ACC112 (cell line): ENCODE data around the gene FBXL13.
"Not testable (repeated sequence)": the region's sequence is repeated elsewhere in the genome, so short reads cannot be mapped to it uniquely, and the experiment has no call there.

Source experiments
- H2AFZ ChIP-seq: fragments of 200-600 bp; sonication (generic); one replicate; pipeline ENCODE4 v1.6.0; 2017; ENCODE audit warnings: antibody characterized with exemption, low read length; ENCODE audit not compliant: unreplicated experiment
- H3K27ac ChIP-seq: fragments of 200-600 bp; sonication (generic); 2 replicates; pipeline ENCODE4 v1.5.1; 2014; ENCODE audit warnings: low read depth, mild to moderate bottlenecking, antibody characterized with exemption, low read length, moderate library complexity
- H3K27me3 ChIP-seq: fragments of 200-600 bp; sonication (generic); 2 replicates; pipeline ENCODE4 v1.6.1; 2014; ENCODE audit warnings: mild to moderate bottlenecking, antibody characterized with exemption, low read length, moderate library complexity, mixed read lengths; ENCODE audit not compliant: insufficient read depth
- H3K36me3 ChIP-seq: fragments of 200-600 bp; sonication (generic); 2 replicates; pipeline ENCODE4 v1.6.1; 2016; ENCODE audit warnings: mild to moderate bottlenecking, antibody characterized with exemption, low read length, moderate library complexity, mixed read lengths; ENCODE audit not compliant: insufficient read depth
- H3K4me1 ChIP-seq: fragments of 200-600 bp; sonication (generic); one replicate; pipeline ENCODE4 v1.6.1; 2016; ENCODE audit warnings: low read length, mixed read lengths; ENCODE audit not compliant: insufficient read depth, unreplicated experiment, control insufficient read depth
- H3K4me3 ChIP-seq: fragments of 200-600 bp; sonication (generic); 2 replicates; pipeline ENCODE4 v1.5.1; 2014; ENCODE audit warnings: mild to moderate bottlenecking, low read depth, low read length
- H3K79me2 ChIP-seq: fragments of 200-600 bp; sonication (generic); one replicate; pipeline ENCODE4 v1.6.0; 2016; ENCODE audit warnings: low read length; ENCODE audit not compliant: control insufficient read depth, unreplicated experiment, insufficient read depth

FBXL13 gene

GRCh38 chr7:102903576-102903975 lies 171.0 kb downstream of the FBXL13 start:
- H2AFZ ChIP-seq, H3K79me2 ChIP-seq, H3K4me3 ChIP-seq, H3K4me1 ChIP-seq, H3K36me3 ChIP-seq, H3K27me3 ChIP-seq, H3K27ac ChIP-seq: not testable (repeated sequence)

GRCh38 chr7:102902052-102902451 lies 172.5 kb downstream of the FBXL13 start:
- not testable (repeated sequence) for H3K4me1 ChIP-seq, H3K36me3 ChIP-seq, H2AFZ ChIP-seq, H3K4me3 ChIP-seq, H3K27me3 ChIP-seq, H3K79me2 ChIP-seq, H3K27ac ChIP-seq

GRCh38 chr7:102898532-102898859 lies 176.1 kb downstream of the FBXL13 start:
- H3K4me1 ChIP-seq: peaks cover 25% of the 10 kb centered on the region
- H3K79me2 ChIP-seq: no peaks in the 10 kb centered on the region
- H3K27ac ChIP-seq: no peak overlapping the region
- H2AFZ ChIP-seq: no peak overlapping the region
- H3K4me3 ChIP-seq: no peak overlapping the region
- H3K27me3 ChIP-seq: no peaks in the 10 kb centered on the region
- no peaks in the 10 kb centered on the region for H3K36me3 ChIP-seq

GRCh38 chr7:102897856-102898531 lies 176.6 kb downstream of the FBXL13 start:
- Histone ChIP-seq H3K36me3 (no peaks in the 10 kb centered on the region), H2AFZ (no peak overlapping the region)

GRCh38 chr7:102897211-102897631 lies 177.4 kb downstream of the FBXL13 start:
- Histone ChIP-seq H3K4me3 (no peak overlapping the region), H3K79me2 (no peaks in the 10 kb centered on the region), H3K27ac (no peak overlapping the region), H3K36me3 (no peaks in the 10 kb centered on the region), H3K4me1 (peaks cover 36% of the 10 kb centered on the region), H2AFZ (no peak overlapping the region), H3K27me3 (no peaks in the 10 kb centered on the region)

More at GRCh38 chr7:102897856-102898531, 176.6 kb downstream of the FBXL13 start:
- Histone ChIP-seq H3K79me2 (no peaks in the 10 kb centered on the region), H3K4me1 (peaks cover 28% of the 10 kb centered on the region), H3K27ac (no peak overlapping the region), H3K4me3 (no peak overlapping the region), H3K27me3 (no peaks in the 10 kb centered on the region)

DNA sequence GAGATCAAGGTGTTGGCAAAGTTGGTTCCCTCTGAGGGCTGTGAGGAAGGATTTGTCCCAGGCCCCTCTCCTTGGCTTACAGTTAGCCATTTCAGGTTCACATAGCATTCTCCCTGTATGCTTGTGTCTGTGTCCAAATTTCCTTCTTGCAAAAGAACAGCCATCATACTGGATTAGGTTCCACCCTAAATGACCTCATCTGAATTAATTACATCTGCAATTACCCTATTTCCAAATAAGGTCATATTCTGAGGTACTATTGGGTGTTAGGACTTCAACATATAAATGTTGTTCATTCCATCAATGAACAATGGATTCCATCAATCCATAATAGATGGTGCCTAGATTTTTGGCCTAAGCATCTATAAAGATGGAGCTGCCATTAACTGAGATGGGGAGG lies 178.0 kb downstream of the FBXL13 start:
- H2AFZ ChIP-seq: no peak overlapping the region
- no peaks in the 10 kb centered on the region for H3K27me3 ChIP-seq
- peaks cover 42% of the 10 kb centered on the region for H3K4me1 ChIP-seq
- no peak overlapping the region for H3K4me3 ChIP-seq
- H3K27ac ChIP-seq: no peak overlapping the region
- H3K36me3 ChIP-seq: no peaks in the 10 kb centered on the region
- no peaks in the 10 kb centered on the region for H3K79me2 ChIP-seq

GRCh38 chr7:102895602-102896001 lies 179.0 kb downstream of the FBXL13 start:
- peak overlapping the region; percentile 93 for H2AFZ ChIP-seq
- H3K27ac ChIP-seq: no peak overlapping the region
- H3K27me3 ChIP-seq: no peaks in the 10 kb centered on the region
- H3K36me3 ChIP-seq: no peaks in the 10 kb centered on the region
- H3K79me2 ChIP-seq: no peaks in the 10 kb centered on the region
- peaks cover 51% of the 10 kb centered on the region for H3K4me1 ChIP-seq
- H3K4me3 ChIP-seq: no peak overlapping the region

- Histone ChIP-seq H3K4me3 (no peak overlapping the region), H2AFZ (peak overlapping the region; percentile 44), H3K79me2 (no peaks in the 10 kb centered on the region), H3K4me1 (peaks cover 62% of the 10 kb centered on the region), H3K27me3 (no peaks in the 10 kb centered on the region), H3K36me3 (no peaks in the 10 kb centered on the region), H3K27ac (peak overlapping the region; percentile 94)
These were observed 181.8 kb downstream of the FBXL13 start for GRCh38 chr7:102892631-102893278.

- H3K36me3 ChIP-seq: no peaks in the 10 kb centered on the region
- no peak overlapping the region for H2AFZ ChIP-seq
- H3K4me1 ChIP-seq: peaks cover 56% of the 10 kb centered on the region
- H3K79me2 ChIP-seq: no peaks in the 10 kb centered on the region
- H3K27ac ChIP-seq: peak overlapping the region; percentile 94
- H3K27me3 ChIP-seq: no peaks in the 10 kb centered on the region
- peak overlapping the region; percentile 47 for H3K4me3 ChIP-seq
These were observed 182.8 kb downstream of the FBXL13 start for GRCh38 chr7:102891693-102892261.

GRCh38 chr7:102890971-102891692 lies 183.5 kb downstream of the FBXL13 start:
- Histone ChIP-seq H3K27ac (peak overlapping the region; percentile 94), H3K4me1 (peaks cover 56% of the 10 kb centered on the region), H2AFZ (no peak overlapping the region), H3K36me3 (no peaks in the 10 kb centered on the region), H3K4me3 (no peak overlapping the region), H3K79me2 (no peaks in the 10 kb centered on the region), H3K27me3 (no peaks in the 10 kb centered on the region)
